Activated T-cell treated with anti-CD3 and anti-CD28 coated beads, Interleukin-2, amount 50 U/mL, for 1 hour (primary cell): ENCODE measurements around the gene RPL37A.

Source experiments
- DNase-seq: peaks from one replicate; pipeline ENCODE4 v3.0.0-alpha.2; 2020

The RPL37A gene

DNA sequence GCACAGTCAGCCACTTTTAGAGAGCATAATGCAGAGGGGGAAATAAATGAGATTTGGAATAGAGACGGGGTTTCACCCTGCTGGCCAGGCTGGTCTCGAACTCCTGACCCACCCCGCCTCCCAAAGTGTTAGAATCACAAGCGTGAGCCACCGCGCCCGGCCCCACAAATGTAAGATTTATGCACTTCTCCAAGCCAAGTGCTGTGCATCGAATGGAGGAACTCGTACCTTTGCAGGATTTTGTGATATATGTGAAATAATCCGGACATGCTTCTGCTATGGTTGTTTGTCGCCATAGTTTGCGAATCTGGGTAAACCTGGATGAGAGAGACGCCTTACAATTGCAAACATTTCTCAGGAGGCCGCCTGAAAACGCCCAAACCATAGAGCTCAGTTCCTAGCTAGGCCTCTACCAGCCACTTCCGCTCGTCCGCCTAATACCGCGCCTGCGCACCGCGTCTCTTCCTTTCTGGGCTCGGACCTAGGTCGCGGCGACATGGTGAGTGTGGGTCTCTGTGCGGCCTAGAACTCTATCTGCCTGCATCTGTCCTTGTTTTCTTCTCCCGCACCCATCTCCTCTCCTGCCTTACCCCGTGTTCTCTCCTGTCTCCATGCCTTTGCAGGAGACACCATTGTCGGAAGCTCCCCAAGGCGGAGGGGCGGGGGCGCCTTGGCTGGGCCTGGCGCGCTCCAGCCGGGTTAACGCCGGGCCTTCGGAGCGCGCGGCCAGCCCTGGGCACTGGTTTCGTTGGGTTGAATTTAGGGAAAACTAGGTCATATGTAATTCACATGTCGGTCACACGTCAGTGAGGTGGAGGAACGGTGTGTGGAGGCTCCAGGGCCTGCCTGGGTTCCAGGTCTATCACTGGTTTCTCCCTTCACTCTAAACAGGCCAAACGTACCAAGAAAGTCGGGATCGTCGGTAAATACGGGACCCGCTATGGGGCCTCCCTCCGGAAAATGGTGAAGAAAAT, at the start of gene RPL37A:
TSS of gene RPL37A (plus strand) at position 466 of the 974 bp plus-strand sequence. CDS start at position 497, 31 bp downstream.
- DNase-seq: peak; percentile 84

DNA sequence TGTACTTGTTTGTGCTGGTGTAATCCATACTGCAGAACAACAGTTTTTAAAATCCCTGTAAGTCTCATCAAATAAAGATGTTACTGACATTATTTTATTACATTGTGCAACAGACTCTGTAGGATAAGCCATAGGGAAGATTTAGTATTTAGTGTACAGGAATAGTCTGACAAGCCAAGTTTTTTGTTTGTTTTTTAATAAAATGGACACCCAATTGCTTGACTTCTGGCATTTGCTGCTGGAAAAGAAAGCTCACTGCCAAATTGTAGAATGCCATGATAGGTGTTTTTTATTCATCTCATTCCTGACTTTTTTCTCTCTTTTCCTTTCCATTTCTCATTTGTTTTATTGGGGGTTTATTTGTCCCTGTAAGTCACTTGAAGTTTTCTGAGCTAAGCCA, 48.3 kb upstream of the RPL37A start:
- DNase-seq: no peak

DNA sequence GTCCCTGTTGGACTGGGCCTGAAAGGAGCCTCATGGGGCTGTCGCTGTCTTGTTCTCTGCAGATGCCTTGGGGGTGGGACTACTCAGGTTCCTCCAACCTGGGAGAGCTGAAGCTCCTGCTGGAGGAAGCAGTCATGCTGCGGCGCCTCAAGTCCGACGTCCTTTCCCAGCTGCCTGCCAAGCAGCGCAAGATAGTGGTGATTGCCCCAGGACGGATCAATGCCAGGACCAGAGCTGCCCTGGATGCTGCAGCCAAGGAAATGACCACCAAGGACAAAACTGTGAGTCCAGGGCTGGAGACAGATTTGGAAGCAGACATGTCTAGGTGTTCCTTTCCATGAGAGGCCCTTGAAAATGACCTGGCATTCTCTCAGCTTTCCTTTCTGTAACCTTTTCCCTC, 47.9 kb upstream of the RPL37A start:
- DNase-seq: no peak

DNA sequence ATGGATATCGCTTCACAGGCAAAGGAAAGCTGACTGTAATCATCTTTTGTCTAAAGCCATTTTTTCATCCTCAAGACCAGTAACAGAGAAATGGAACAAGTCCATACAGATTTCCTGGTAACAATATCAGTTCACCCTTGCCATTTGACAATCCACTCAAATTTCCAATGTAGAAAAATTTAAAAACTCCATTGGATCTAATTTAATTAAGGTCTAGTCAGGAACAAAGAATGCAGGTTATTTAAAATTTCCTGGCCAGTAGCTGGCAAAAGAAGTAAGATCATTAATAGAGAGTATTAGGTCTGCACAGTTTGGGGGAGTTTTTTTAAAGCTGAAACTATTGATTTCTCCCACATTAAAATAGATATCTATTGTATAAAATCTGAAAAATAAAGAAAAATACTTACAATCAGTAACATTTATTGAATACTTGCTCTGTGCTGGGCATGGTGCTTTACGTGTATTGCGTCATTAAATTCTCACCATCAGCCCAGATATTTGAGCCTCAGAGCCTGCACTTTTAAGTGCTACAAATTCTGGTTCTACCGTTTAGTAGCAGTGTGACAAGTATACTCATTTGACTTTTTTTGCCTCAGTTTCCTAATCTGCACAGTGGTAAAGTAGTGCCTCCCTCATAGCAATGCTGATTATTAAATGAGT, 44.6 kb upstream of the RPL37A start:
- DNase-seq: no peak

DNA sequence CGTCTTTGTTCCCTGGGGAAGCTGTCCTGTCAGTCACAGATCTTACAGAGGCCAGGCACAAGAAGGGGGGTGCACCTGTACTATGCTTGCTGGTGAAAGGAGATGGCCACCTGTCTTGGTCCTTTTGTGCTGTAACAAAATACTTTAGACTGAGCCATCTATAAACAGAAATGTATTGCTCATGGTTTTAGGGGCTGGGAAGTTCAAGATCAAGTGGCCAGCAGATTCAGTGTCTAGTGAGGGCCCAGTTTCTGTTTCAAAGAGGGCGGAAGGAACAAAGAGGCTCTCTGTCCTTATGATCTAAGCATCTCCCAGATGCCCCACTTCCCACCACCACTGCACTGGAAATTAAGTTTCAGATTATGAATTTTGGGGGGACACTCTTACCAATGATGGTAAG, 35.5 kb upstream of the RPL37A start:
- no peak for DNase-seq

DNA sequence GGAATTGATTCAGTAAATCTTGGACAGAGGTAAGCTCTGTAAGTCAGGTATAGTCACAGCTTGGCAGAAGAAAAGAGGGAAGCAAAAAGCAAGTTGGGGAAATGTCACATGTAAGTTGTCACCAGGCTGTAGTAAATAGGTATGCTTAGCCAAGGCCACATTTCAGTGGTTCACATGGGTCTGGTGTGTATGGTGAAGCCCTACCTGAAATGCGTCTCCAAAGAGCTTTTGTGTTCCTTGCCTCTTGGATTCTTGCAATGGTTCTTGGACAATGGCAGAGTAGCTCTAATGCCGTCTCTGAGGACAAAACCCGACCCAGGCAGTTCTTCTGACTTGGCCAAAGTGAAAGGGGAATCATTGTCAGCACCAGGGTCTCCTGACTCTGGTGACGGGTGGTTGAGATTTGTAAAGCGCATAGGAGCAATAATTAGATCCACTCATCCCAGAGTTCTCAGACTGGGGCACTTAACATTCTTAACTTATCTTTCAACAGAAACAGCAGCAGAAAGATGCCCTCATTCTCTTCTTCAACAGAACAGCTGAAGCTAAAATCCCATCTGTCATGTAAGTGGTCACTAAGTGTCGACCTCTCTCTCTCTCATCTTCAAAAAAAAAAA, 34.4 kb upstream of the RPL37A start:
- no peak for DNase-seq

DNA sequence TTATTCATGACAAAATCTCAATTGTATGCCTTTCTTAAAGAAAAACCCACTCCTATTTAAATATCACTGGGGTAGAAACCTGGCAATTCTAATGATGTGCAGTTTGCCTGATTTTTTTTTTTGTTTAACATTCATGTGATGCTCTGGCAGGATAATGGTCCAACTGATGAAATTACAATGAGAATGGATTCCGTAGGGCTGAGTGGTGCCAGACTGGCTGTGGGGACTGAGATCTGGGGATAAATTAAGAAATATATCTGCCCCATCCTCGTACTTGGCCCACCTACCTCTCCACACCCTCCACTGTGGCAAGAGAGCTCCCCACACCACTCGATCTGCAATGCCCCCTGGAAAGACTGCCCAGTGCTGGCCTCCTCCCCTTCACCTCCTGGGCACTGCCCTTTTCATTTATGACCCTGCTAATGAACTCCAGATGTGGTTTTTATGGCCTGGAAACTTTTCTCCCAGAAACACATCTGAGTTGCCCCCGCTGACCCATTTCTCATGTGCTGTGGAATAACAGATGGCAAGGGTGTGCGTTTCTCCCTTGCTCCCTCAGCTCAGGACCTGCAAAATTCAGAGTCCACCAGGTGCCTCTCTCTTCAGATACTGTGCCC, 33.0 kb upstream of the RPL37A start:
- DNase-seq: no peak

DNA sequence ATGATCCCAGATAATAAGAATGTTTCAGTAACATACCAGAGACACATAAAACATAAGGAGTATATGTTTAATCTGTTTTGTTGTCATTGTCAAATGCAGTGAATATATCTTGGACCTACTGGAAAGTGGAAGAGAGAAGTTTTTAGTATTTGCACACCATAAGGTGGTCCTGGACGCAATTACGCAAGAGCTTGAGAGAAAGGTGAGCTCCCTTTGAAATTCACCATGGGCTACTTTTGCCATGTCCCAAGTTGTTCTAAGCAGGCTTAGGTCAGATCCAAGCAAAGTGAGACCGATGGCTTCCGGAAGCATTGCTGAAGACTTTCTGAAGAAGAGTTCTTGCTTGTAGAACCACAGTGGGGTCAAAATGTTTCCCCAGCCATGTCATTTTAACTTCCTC, 30.8 kb upstream of the RPL37A start:
- DNase-seq: no peak

DNA sequence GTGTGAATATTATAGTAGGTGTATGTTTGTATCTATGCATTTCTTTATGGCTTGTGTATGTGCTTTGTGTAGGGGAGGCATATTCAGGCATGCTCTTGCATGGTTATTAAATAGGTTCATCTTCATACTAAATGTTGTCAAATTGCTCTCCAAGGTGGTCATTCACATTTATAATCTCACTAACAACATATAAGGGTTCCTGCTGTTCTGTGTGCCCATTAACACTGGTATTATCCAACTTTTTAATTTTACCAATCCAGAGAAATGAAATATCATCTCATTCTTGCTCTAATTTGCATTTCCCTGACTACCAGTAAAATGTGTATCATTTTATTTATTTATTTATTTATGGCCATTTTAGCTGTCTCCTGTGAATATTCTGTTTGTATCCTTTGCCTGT, 29.0 kb upstream of the RPL37A start:
- no peak for DNase-seq

DNA sequence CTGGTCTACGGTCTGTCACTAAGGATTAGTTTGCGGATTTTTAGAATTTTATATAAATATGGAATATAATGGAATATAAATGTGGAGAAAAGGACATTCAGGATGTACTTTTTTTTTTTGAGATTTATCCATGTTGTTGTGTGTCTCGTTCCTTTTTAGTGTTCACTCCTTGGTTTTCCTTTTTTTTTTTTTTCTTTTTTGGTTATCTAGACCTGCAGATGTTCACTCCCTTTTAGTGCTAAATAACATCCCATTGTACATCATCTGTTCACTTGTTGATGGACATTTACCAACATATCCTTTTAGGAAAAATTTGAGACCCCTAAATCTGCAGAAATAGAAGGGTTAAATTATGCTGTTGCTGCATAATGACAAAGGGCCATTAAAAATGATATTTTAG, 25.5 kb upstream of the RPL37A start:
- DNase-seq: no peak

DNA sequence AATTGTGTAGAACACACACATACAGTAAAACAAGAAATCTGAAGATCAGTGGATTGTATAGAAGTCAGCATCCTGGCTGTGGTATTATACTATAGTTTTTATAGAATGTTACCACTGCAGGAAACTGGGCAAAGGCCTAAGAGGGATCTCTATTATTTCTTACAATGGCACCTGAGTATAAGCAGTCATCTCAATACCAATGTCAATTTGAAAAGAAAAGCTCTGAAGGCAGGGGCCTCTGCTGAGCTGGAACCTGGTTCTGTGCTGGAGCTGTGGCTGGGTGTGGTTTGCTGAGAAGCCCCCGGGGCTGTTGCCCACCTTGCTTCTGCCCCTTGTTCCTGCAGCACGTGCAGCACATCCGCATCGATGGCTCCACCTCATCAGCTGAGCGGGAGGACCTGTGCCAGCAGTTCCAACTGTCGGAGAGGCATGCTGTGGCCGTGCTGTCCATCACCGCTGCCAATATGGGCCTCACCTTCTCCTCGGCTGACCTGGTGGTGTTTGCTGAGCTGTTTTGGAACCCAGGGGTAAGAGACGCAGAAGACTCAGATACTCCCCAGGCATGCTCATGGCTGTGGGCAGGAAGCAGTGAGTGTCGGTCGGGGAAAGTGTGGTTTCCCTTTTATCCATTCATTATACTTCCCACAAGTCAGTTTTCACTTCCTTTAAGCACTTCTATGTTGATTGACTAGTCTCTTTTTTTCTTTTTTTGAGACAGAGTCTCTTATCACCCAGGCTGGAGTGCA, 23.5 kb upstream of the RPL37A start:
- DNase-seq: no peak

DNA sequence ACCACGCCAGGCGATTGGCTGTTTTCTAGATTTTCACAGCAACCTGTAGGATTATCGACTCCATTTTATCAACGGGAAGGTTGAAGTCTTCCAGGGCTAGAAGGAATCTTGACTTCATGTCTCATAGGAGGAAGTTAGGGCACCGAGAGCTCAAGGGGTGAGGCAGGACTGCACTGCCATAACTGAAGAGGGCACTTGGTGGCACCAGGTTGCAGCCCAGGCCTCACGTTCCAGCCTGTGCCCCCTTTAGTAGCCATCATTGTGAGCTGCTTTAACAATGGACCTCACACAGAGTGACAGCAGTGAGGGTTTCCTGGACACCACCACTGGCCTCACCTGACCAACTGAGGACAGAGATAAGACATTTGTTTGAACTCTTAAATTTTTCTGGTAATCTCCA, 22.9 kb upstream of the RPL37A start:
- DNase-seq: no peak

DNA sequence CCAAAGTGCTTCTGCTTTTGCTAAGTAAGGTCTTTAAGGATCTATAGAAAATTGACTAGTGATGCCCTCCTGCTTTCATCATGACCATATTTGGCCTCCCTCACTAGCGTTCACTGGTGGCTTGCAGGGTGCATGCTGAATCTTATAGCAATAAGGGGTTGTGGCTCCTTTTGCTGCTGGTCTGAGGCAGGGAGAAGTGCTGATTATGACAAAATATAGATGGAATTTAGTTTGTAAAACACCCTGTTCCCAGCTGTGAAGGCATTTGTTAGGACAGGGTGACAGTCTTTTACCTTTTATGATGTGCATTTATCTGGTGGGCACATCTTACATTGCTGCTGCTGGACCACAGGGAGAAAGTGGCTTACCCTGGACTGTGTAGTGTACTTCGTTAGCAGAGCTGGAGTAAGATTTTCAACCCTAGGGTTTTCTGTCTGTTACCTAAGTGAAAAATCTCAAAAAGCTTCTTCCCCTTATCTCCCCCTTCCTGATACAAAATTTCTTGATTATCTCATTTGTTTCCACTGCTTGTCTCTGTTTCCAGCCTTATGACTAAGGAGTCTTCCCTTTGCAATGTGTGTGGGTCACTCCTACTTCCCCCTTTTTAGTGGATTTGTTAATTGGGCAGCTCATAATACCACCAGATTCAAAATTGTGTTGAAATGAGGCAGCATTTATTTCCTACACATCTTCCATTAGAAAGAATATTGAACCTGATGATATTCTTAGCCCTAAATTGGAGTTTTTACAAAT, 21.2 kb upstream of the RPL37A start:
- no peak for DNase-seq

DNA sequence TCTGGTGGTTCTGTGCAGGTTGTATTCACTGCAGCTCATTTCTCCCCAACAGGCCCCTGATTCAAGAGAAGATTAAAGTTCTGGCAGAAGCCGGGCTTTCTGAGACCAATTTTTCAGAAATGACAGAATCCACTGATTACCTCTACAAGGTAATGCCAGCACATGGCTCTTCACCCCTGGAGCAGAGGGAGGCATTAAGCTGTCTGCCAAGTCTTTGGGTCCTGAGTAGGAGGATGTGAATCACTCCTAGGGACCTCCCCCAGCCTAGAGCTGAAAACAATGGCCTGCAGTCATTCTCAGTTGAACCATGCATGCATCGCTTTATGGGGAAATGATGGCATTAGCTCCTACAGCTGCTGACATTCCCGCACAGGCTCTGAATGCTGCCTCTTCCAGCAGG, 20.5 kb upstream of the RPL37A start:
- no peak for DNase-seq

DNA sequence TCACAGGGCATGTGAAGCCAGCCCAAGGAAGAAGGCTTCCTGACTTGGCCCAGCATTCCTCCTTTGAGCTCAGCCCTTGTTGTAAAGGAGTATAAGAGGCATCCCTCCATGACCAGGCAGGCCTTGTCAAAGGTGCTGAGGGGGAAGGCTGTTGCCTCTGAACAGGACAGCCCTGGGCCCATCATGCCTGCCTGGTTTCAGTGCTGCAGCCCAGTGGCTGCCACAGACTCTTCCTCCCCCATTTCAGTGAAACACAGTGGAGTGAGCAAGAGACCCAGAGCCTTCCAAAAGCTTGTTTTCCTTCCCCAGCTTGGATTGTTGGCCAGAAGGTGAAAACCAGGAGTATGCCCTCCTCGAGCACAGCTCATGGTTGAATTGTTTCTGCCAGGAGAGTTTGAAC, 19.9 kb upstream of the RPL37A start:
- no peak for DNase-seq

DNA sequence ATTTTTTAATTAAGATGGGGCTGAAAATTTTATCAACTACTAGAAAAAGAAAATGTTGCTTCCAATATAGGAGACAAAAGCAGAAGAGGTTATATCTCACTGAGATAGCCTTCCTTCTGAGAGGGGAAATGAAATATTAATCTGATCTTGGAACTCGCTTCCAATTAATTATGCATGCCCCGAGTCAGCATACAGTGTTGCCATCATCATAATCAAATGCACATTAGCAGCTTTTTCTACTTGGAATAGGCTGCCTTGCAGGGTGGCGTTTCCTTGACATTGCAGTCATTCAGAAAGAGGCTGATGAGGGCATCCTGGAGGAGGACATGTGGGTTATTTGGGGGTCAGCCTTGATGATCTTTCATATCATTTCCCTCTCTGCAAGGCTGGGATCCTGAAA, 18.4 kb upstream of the RPL37A start:
- DNase-seq: no peak

DNA sequence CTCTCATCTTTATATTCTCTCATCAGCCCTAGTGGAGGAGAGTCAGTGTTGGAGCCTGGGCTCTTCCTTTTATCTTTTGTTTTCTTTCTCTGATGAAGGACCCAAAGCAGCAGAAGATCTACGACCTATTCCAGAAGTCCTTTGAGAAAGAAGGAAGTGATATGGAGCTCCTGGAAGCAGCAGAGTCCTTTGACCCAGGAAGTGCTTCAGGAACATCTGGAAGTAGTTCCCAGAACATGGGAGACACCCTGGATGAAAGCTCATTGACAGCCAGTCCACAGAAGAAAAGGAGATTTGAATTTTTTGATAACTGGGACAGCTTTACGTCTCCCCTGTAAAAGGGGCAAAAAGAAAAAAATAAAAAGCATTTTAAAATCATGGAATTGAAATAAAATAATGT, 16.0 kb upstream of the RPL37A start:
- DNase-seq: no peak

DNA sequence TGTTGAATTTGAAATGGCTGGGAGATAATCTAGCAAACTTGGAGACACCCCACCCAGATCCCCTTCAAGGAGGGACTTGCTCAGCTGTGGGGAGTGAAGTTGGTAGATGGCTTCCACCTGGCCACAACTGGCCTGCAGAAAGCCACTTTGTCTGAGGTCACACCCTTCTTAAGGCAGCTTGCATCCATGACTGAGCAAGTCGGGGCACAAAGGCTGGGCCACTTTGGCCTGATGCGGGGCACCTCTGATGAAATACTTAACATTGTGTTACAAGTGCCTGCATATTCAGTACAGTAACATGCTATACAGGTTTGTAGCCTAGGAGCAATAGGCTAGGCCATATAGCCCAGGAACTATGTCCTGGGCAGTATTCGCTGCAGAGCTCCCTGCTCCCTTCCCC, 13.4 kb upstream of the RPL37A start:
- DNase-seq: no peak

DNA sequence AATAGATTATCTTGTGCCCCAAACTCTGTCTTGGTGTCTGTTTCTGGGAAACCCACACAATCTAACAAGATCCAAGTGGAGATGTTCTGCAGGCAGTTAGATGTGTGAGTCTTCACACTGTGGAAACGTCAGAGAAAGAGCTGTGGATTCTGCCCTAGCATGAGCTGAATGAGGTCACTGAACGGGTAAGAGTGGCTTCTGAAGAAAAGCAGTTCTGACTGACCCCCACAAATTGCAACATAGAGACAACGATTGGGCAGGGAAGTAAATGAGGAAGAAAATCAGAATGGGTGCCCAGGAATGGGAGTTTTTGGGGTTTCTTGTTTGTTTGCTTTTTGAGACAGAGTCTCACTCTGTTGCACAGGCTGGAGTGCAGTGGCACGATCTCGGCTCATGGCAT, 12.9 kb upstream of the RPL37A start:
- DNase-seq: no peak

DNA sequence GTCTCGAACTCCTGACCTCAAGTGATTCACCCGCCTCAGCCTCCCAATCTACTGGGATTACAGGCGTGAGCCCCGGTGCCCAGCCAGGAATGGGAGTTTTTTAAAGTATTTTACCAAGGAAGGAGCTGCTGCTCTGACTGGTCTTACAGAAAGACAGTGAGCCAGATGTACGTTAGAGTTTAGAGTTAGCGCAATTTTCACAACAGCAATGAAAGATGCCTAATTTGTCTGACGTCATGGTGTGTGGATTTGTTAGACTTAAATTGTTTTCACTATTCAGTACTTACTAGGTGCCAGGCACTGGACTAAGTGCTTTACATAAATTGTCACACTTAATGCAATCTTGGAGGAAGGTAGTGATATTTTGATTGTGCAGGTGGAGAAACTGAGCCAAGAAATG, 12.4 kb upstream of the RPL37A start:
- DNase-seq: no peak

DNA sequence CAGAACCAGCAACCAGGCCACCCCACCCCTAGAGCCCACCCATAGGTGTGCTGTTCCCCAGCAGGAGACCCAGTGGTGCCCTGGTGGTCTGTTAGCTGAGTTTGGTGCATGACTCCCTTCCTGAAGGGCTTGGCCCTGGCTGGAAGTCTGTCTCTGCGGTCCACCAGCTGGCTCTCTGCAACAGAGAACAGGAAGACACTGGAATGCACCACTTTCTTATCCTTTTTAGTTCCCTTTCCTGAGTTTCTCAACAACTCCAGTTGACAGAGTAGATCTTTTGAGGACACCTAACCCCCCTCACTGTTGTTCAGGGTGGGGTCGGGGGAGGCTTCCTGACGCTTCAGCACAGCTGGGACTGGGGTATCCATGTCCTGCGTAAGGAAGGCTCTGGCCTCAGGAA, 11.9 kb upstream of the RPL37A start:
- no peak for DNase-seq

DNA sequence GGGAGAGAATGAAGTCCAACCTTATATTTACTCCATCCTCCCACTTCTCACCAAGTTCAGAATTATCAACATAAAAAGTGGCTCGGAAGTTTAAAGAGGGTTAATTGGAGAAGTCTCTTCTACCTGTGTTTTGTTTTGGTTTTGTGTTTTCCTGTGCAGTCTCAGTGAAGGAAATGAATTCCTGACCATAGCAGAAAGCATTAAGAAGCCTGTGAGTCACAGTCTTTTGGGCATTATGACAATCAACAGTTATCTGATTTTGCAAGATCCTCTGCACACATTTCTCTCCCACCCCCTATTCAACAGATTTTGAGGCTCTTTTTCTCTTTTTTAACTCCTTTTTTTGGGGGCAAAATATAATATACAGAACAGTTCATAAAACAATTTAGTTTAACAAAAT, 8.6 kb upstream of the RPL37A start:
- DNase-seq: no peak
